HCT116 (cell line): Measurements from ENCODE around the gene UCP2. TPM values are rescaled to one million over a fixed set of nuclear protein-coding genes. Genes with fewer than 3 reads are reported as not detected.

Experiments
- ATAC-seq: fragments of 200-7000 bp; cut with Tn5 transposase; 2 replicates; pipeline ENCODE4 v1.9.1; 2020; ENCODE audit warnings: mild to moderate bottlenecking, moderate library complexity
- BruUV-seq: library from RNA; stranded (reverse); fragments of 400-500 nt; replicated peaks from 2 replicates; lab custom pipeline; 2021; lab: Mats Ljungman, UMichigan
- CTCF ChIA-PET: fragments of 300-600 bp; sonication (Branson Sonifier 250); formaldehyde crosslinking; loops from one replicate; lab custom pipeline; 2021; ENCODE audit warnings: antibody characterized with exemption; lab: Charles Lee
- POLR2A ChIA-PET: fragments of 300-600, 350-600 bp; sonication (Branson Sonifier 250); formaldehyde crosslinking; loops from one replicate; lab custom pipeline; 2021; ENCODE audit warnings: antibody characterized with exemption; lab: Charles Lee
- RAD21 ChIA-PET, 2 experiments: fragments of 300-600 bp; sonication (Branson Sonifier 250); formaldehyde crosslinking; loops; one replicate each; lab custom pipeline; 2023; ENCODE audit warnings: low total read pairs in 2 of 2; ENCODE audit not compliant: uncharacterized antibody in 2 of 2, unreplicated experiment in 2 of 2, low non-redundant PET in 1 of 2; lab: Charles Lee
- DNase-seq: peaks from one replicate; pipeline ENCODE4 v3.0.0-alpha.2; 2010; ENCODE audit warnings: low read depth, low spot score
- H2AFZ ChIP-seq: fragments of 200-600 bp; shearing (Covaris generic), sonication (generic); 2 replicates; pipeline ENCODE4 v1.6.1; 2017; ENCODE audit warnings: low read depth, mixed run types, mixed read lengths, antibody characterized with exemption, low read length; ENCODE audit not compliant: poor library complexity, severe bottlenecking
- H3K27ac ChIP-seq: 2 replicates; pipeline ENCODE4 v1.5.1; 2012; ENCODE audit warnings: low read depth, low read length
- H3K27me3 ChIP-seq: fragments of 200-600 bp; sonication (generic); 2 replicates; pipeline ENCODE4 v1.6.1; 2016; ENCODE audit warnings: mixed run types, low read length, mixed read lengths; ENCODE audit not compliant: insufficient read depth
- H3K36me3 ChIP-seq, 2 experiments: fragments of 200-500 bp in 1 of 2; fragments of 200-600 bp in 1 of 2; sonication (Bioruptor generic) in 1 of 2; sonication (generic) in 1 of 2; 2 replicates each; pipeline versions ENCODE4 v1.5.1 to v1.6.1; 2014 to 2016; ENCODE audit warnings: low read length in 2 of 2, inconsistent platforms in 1 of 2, mixed read lengths in 1 of 2, mixed run types in 1 of 2; ENCODE audit not compliant: insufficient read depth in 2 of 2, control insufficient read depth in 1 of 2
- H3K4me1 ChIP-seq, 2 experiments: fragments of 200-600 bp in 1 of 2; sonication (generic) in 1 of 2; 2 replicates each; pipeline versions ENCODE4 v1.5.1 to v1.6.1; 2012 to 2017; ENCODE audit warnings: low read length in 2 of 2, inconsistent platforms in 1 of 2, mild to moderate bottlenecking in 1 of 2, mixed read lengths in 1 of 2, mixed run types in 1 of 2, moderate library complexity in 1 of 2; ENCODE audit not compliant: insufficient read depth in 2 of 2, control insufficient read depth in 1 of 2
- H3K4me2 ChIP-seq: fragments of 200-600 bp; sonication (generic); 2 replicates; pipeline ENCODE4 v1.6.1; 2017; ENCODE audit warnings: mixed run types, low read length, mixed read lengths
- H3K4me3 ChIP-seq, 2 experiments: fragments of 200-600 bp in 1 of 2; sonication (generic) in 1 of 2; replicated peaks in 1 of 2; 2 replicates each; pipeline ENCODE4 v1.5.1; 2011 to 2016; ENCODE audit warnings: low read length in 2 of 2, control low read depth in 1 of 2, low read depth in 1 of 2, mild to moderate bottlenecking in 1 of 2, mixed read lengths in 1 of 2, mixed run types in 1 of 2
- H3K79me2 ChIP-seq: fragments of 200-600 bp; sonication (generic); 2 replicates; pipeline ENCODE4 v1.6.1; 2017; ENCODE audit warnings: mild to moderate bottlenecking, mixed run types, low read length, moderate library complexity, mixed read lengths; ENCODE audit not compliant: insufficient read depth
- H3K9ac ChIP-seq: fragments of 200-600 bp; sonication (generic); 2 replicates; pipeline ENCODE4 v1.6.1; 2016; ENCODE audit warnings: low read length, mixed read lengths
- H3K9me2 ChIP-seq: fragments of 200-600 bp; sonication (generic), shearing (Covaris generic); 2 replicates; pipeline ENCODE4 v1.6.1; 2017; ENCODE audit warnings: mixed run types, mild to moderate bottlenecking, moderate library complexity; ENCODE audit not compliant: insufficient read depth
- H3K9me3 ChIP-seq, 2 experiments: fragments of 200-500 bp in 1 of 2; fragments of 200-600 bp in 1 of 2; sonication (Bioruptor generic) in 1 of 2; sonication (generic) in 1 of 2; 2 replicates each; pipeline ENCODE4 v1.6.1; 2014 to 2017; ENCODE audit warnings: low read length in 2 of 2, mixed read lengths in 2 of 2, inconsistent platforms in 1 of 2, low read depth in 1 of 2, mild to moderate bottlenecking in 1 of 2, mixed run types in 1 of 2, moderate library complexity in 1 of 2; ENCODE audit not compliant: control insufficient read depth in 1 of 2, insufficient read depth in 1 of 2
- H4K20me1 ChIP-seq: fragments of 200-600 bp; sonication (generic), shearing (Covaris generic); 2 replicates; pipeline ENCODE4 v1.6.1; 2017; ENCODE audit warnings: mixed run types, mild to moderate bottlenecking, moderate library complexity; ENCODE audit not compliant: insufficient read depth
- ATF3 ChIP-seq: IDR thresholded peaks from 2 replicates; pipeline ENCODE4 v1.6.1; 2012
- CBX3 ChIP-seq: IDR thresholded peaks from 2 replicates; pipeline ENCODE4 v1.6.1; 2012; ENCODE audit warnings: low read depth
- POLR2A ChIP-seq: IDR thresholded peaks from 2 replicates; pipeline ENCODE4 v1.7.0; 2011; ENCODE audit warnings: borderline replicate concordance; ENCODE audit not compliant: insufficient read depth, insufficient read length; ENCODE audit errors: extremely low read depth
- POLR2AphosphoS5 ChIP-seq: IDR thresholded peaks from 2 replicates; pipeline ENCODE4 v1.6.1; 2011; ENCODE audit warnings: mild to moderate bottlenecking, low read depth, low read length, moderate library complexity
- SP1 ChIP-seq: IDR thresholded peaks from 2 replicates; pipeline ENCODE4 v1.6.1; 2012; ENCODE audit warnings: low read depth
- YY1 ChIP-seq: IDR thresholded peaks from 2 replicates; pipeline ENCODE4 v1.6.1; 2011; ENCODE audit warnings: low read length, low read depth, moderate library complexity, mild to moderate bottlenecking; ENCODE audit not compliant: insufficient replicate concordance; ENCODE audit errors: extremely low read depth
- ZNF274 ChIP-seq: fragments of 200-500 bp; sonication (Bioruptor generic); IDR thresholded peaks from 2 replicates; pipeline ENCODE4 v1.6.1; 2014; ENCODE audit warnings: mild to moderate bottlenecking, low read depth, low read length, inconsistent platforms
- intact Hi-C: fragments of 100-400 bp; cut with micrococcal nuclease; formaldehyde crosslinking; loops from 2 replicates; pipeline ENCODE4 v1.10.0; 2022
- total RNA-seq: library from RNA; stranded (reverse); gene quantifications from one replicate; pipeline ENCODE4 v1.2.1, GENCODE V29; 2021; ENCODE audit not compliant: unreplicated experiment
- TF ChIP-seq, protein P1 (sequence below), 3 experiments: fragments of 200-600 bp in 1 of 3; sonication (generic) in 1 of 3; IDR thresholded peaks in 2 of 3; conservative IDR thresholded peaks in 1 of 3; 2 replicates each; pipeline ENCODE4 v1.5.1; 2012 to 2017; ENCODE audit warnings: low read depth in 2 of 3, low read length in 2 of 3, antibody characterized with exemption in 1 of 3, borderline replicate concordance in 1 of 3, control low read depth in 1 of 3, mild to moderate bottlenecking in 1 of 3, mixed read lengths in 1 of 3, mixed run types in 1 of 3, moderate library complexity in 1 of 3; ENCODE audit not compliant: insufficient read depth in 1 of 3
- TF ChIP-seq, protein P2 (sequence below): IDR thresholded peaks from 2 replicates; pipeline ENCODE4 v1.6.1; 2011; ENCODE audit warnings: mild to moderate bottlenecking, low read length, moderate library complexity; ENCODE audit not compliant: insufficient replicate concordance; ENCODE audit errors: extremely low read depth

UCP2 gene
- total RNA-seq, 1 experiment from 2014 or later, result 20.4 TPM

- intact Hi-C loops, result no loop called here
- RAD21 ChIA-PET, result no interaction called here
- Histone ChIP-seq H3K79me2 (no peaks in the 10 kb centered on the region), H3K9me3 (no peaks in the 10 kb centered on the region), H3K27ac (no peak overlapping the region), H3K4me2 (no peak overlapping the region), H2AFZ (no peak overlapping the region), H3K4me3 (no peak overlapping the region), H4K20me1 (no peaks in the 10 kb centered on the region), H3K9me2 (no peaks in the 10 kb centered on the region), H3K36me3 (no peaks in the 10 kb centered on the region), H3K9ac (no peak overlapping the region), H3K27me3 (no peaks in the 10 kb centered on the region), H3K4me1 (no peaks in the 10 kb centered on the region)
- BruUV-seq, result no TSS peak
- DNase-seq, result no peak
- CTCF ChIA-PET, result no interaction called here
- TF ChIP-seq, protein P1, sequence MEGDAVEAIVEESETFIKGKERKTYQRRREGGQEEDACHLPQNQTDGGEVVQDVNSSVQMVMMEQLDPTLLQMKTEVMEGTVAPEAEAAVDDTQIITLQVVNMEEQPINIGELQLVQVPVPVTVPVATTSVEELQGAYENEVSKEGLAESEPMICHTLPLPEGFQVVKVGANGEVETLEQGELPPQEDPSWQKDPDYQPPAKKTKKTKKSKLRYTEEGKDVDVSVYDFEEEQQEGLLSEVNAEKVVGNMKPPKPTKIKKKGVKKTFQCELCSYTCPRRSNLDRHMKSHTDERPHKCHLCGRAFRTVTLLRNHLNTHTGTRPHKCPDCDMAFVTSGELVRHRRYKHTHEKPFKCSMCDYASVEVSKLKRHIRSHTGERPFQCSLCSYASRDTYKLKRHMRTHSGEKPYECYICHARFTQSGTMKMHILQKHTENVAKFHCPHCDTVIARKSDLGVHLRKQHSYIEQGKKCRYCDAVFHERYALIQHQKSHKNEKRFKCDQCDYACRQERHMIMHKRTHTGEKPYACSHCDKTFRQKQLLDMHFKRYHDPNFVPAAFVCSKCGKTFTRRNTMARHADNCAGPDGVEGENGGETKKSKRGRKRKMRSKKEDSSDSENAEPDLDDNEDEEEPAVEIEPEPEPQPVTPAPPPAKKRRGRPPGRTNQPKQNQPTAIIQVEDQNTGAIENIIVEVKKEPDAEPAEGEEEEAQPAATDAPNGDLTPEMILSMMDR (IDR thresholded peaks at IDR 0.05 in 2 of 3, conservative IDR thresholded peaks at IDR 0.05 in 1 of 3; ENCODE audit: borderline replicate concordance in 1 of 3, insufficient read depth in 1 of 3, low read depth in 2 of 3, low read length in 2 of 3), result no peak
- TF ChIP-seq YY1 (no peak), SP1 (no peak), POLR2AphosphoS5 (no peak)
- ATAC-seq, result no peak
- POLR2A ChIA-PET, result no interaction called here
These were observed 17.1 kb upstream of the UCP2 start for GRCh38 chr11:73999581-74000306.

DNA sequence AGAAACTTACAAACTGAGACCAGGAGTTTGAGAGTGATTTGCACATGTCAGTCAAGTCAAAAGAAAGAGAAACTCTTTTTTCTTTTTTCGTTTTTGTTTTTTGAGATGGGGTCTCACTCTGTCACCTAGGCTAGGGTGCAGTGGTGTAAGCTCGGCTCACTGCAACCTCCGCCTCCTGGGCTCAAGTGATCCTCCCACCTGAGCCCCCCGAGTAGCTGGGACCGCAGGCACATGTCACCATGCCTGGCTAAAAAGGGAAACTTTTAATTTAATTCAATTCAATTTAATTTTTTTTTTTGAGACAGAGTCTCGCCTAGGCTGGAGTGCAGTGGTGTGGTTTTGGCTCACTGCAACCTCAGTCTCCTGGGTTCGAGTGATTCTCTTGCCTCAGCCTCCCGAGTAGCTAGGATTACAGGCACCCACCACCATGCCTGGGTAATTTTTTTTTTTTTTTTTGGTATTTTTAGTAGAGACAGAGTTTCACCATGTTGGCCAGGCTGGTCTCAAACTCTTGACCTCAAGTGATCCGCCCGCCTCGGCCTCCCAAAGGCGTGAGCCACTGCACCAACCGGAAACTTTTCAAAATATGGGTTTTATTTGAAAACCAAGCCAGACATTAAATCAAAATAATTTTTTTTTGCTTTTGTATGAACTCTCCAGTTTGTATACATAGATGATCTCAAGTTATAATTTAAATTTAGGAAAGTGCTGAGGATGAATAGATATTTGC, 16.4 kb upstream of the UCP2 start:
- H4K20me1 ChIP-seq, result no peaks in the 10 kb centered on the region
- intact Hi-C loops, result no loop called here
- ChIA-PET POLR2A (no interaction called here), RAD21 (no interaction called here), CTCF (no interaction called here)
- DNase-seq (no peak), ATAC-seq (no peak)
- H3K36me3 ChIP-seq, result no peaks in the 10 kb centered on the region
- no peaks in the 10 kb centered on the region for H3K27me3 ChIP-seq
- H2AFZ ChIP-seq, result no peak overlapping the region
- no peaks in the 10 kb centered on the region for H3K9me2 ChIP-seq
- no TSS peak for BruUV-seq
- H3K9me3 ChIP-seq, result no peaks in the 10 kb centered on the region
- no peak overlapping the region for H3K4me2 ChIP-seq
- TF ChIP-seq POLR2A (no peak), CBX3 (no peak), ATF3 (no peak), ZNF274 (no peak)
- TF ChIP-seq, protein P2, sequence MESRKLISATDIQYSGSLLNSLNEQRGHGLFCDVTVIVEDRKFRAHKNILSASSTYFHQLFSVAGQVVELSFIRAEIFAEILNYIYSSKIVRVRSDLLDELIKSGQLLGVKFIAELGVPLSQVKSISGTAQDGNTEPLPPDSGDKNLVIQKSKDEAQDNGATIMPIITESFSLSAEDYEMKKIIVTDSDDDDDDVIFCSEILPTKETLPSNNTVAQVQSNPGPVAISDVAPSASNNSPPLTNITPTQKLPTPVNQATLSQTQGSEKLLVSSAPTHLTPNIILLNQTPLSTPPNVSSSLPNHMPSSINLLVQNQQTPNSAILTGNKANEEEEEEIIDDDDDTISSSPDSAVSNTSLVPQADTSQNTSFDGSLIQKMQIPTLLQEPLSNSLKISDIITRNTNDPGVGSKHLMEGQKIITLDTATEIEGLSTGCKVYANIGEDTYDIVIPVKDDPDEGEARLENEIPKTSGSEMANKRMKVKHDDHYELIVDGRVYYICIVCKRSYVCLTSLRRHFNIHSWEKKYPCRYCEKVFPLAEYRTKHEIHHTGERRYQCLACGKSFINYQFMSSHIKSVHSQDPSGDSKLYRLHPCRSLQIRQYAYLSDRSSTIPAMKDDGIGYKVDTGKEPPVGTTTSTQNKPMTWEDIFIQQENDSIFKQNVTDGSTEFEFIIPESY, result no peak
- no peaks in the 10 kb centered on the region for H3K4me1 ChIP-seq
- H3K4me3 ChIP-seq, result no peak overlapping the region
- no peaks in the 10 kb centered on the region for H3K79me2 ChIP-seq
- H3K9ac ChIP-seq, result no peak overlapping the region
- H3K27ac ChIP-seq, result no peak overlapping the region
